ENCODE results near the gene ZNF831. TPM values are rescaled to one million over a fixed set of nuclear protein-coding genes. Genes with fewer than 3 reads are reported as not detected.
A peak's percentile ranks its signal among the peaks of the same experiment; 100 is the strongest.

The ZNF831 gene
- total RNA-seq, 5 donors from 2014 or later (not counting 1 experiment from before 2014, with no cell fraction given), result 23.1 to 48.0 (median 29.7) TPM

DNA sequence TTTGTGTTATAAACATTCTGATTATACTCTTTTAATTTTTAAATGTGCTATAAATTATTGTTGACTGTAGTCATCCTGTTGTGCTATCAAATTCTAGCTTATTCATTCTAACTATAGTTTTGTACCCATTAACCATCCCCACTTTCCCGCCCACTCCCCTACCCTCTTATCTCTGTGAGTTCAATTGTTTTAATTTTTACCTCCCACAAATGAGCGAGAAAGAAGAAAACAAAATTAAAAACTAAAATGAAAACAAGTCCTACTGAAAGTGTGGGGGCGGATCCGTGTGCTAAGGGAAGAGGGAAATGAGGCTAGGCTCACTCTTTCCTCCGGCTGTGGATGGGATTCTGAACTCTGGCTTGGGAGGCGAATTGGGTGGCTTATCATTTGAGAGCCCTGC lies 6.6 kb upstream of the ZNF831 start:
- peak overlapping the region in 2 of 3 donors; percentile 22 to 82 for H3K4me3 Mint-ChIP-seq
- no peak for ATAC-seq (replicated peaks in 1 of 4)
- peaks cover 0 to 4% of the 10 kb centered on the region in 2 donors for H3K36me3 ChIP-seq (ENCODE audit: control insufficient read depth in 2 of 2, extremely low read depth in 1 of 2, insufficient read depth in 1 of 2, low read length in 1 of 2)
- no peaks in the 10 kb centered on the region for H3K27me3 ChIP-seq (replicated peaks in 1 of 2; ENCODE audit: control insufficient read depth in 2 of 2, extremely low read depth in 1 of 2, insufficient read depth in 2 of 2, low read length in 1 of 2)
- H3K36me3 Mint-ChIP-seq, result peaks cover 24% of the 10 kb centered on the region
- peak overlapping the region; percentile 96 for H3K27ac ChIP-seq (ENCODE audit: low read length)
- POLR2A ChIA-PET, result interaction anchor here in 1 of 2 donors (3.1 kb wide), 1 partner anchor 35 kb away, joined by 29 read pairs; no protein-coding TSS in a partner anchor
- CTCF ChIA-PET, result interaction anchor here (0.6 to 0.8 kb wide), 2 partner anchors 35 to 1726 kb away, joined by 3 read pairs; no protein-coding TSS in a partner anchor
- H3K27me3 Mint-ChIP-seq, result no peaks in the 10 kb centered on the region
- H3K4me1 Mint-ChIP-seq, result peaks cover 85 to 95% (median 95%) of the 10 kb centered on the region in 3 donors
- no peak overlapping the region for H3K4me3 ChIP-seq (ENCODE audit: control insufficient read depth in 1 of 2, extremely low read depth in 1 of 2, low read length in 1 of 2)
- WGBS (ENCODE audit: insufficient coverage), result 75% methylated on average over 4 of the region's 6 CpGs
- no peaks in the 10 kb centered on the region for H3K9me3 Mint-ChIP-seq
- peaks cover 61 to 80% of the 10 kb centered on the region in 2 experiments for H3K4me1 ChIP-seq (ENCODE audit: control insufficient read depth in 1 of 2, extremely low read depth in 1 of 2, insufficient read depth in 2 of 2, low read length in 2 of 2)
- peak overlapping the region; percentile 99 for H3K27ac Mint-ChIP-seq
- no peaks in the 10 kb centered on the region for H3K9me3 ChIP-seq
- no peak for DNase-seq

DNA sequence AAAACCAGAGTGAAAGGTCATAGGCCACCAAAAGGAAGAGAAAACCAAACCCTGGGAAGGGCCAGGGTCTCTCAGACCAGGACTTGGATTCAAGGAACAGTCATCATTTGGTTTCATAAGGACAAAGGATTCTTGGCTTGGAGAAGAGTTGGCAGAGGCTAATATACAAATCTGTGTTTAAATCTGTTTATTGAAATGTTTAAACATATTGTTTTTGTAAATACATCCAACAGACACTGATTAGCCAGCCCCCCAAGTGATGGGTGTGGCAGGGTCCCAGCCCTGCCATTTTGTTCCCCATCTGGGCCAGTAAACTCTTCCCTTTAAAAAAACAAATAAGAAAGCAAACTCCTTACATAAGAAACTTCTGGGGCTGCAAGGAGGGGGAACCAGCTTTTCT lies 6.1 kb upstream of the ZNF831 start:
- peaks cover 85 to 95% (median 95%) of the 10 kb centered on the region in 3 donors for H3K4me1 Mint-ChIP-seq
- CTCF ChIA-PET, result interaction anchor here (0.6 to 0.8 kb wide), 2 partner anchors 35 to 1726 kb away, joined by 3 read pairs; no protein-coding TSS in a partner anchor
- peaks cover 22% of the 10 kb centered on the region for H3K36me3 Mint-ChIP-seq

DNA sequence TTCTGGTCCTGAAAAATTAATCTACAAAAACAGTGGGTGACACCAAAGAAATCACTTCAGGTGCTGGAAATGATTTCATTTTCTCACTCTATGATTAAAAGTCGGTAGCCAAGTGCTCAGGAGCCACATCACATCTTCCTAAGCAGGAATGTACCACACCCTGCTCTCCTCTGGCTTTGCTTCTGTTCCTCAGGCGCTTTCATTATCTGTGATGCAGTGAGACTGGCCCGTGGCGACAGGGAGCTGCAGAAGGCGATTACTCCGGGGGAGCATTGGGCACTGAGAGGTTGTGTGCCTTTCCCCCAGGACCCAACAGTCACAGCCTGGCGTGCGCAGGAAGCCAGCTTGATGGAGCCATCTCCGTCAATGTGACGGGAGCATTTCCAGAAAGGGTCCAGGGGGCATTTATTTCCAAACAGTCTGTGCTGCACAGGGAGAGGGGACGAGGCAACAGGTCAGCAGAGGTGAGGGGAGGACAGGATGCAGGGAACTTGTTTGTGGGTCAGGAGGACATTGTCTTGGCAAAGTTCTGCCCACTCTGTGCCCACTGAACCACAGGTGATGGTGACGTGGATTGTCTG lies 5.6 kb upstream of the ZNF831 start:
- ATAC-seq (replicated peaks in 1 of 4) (no peak), DNase-seq (no peak)
- Mint-ChIP-seq H3K27me3 (no peaks in the 10 kb centered on the region), H3K9me3 (no peaks in the 10 kb centered on the region), H3K4me1 (peaks cover 85 to 95% (median 95%) of the 10 kb centered on the region in 3 donors), H3K36me3 (peaks cover 17% of the 10 kb centered on the region), H3K27ac (peak overlapping the region; percentile 99), H3K4me3 (peak overlapping the region; percentile 19 to 82 (median 28))
- Histone ChIP-seq H3K27me3 (replicated peaks in 1 of 2; ENCODE audit: control insufficient read depth in 2 of 2, extremely low read depth in 1 of 2, insufficient read depth in 2 of 2, low read length in 1 of 2) (no peaks in the 10 kb centered on the region), H3K4me1 (ENCODE audit: control insufficient read depth in 1 of 2, extremely low read depth in 1 of 2, insufficient read depth in 2 of 2, low read length in 2 of 2) (peaks cover 56 to 70% of the 10 kb centered on the region in 2 experiments), H3K9me3 (no peaks in the 10 kb centered on the region), H3K27ac (ENCODE audit: low read length) (peak overlapping the region; percentile 96), H3K4me3 (ENCODE audit: control insufficient read depth in 1 of 2, extremely low read depth in 1 of 2, low read length in 1 of 2) (no peak overlapping the region), H3K36me3 (ENCODE audit: control insufficient read depth in 2 of 2, extremely low read depth in 1 of 2, insufficient read depth in 1 of 2, low read length in 1 of 2) (peaks cover 0 to 3% of the 10 kb centered on the region in 2 donors)
- CTCF ChIA-PET, result interaction anchor here (0.8 to 1.4 kb wide), 3 partner anchors 7 to 36 kb away, joined by 3 to 4 read pairs (median 3); no protein-coding TSS in a partner anchor
- POLR2A ChIA-PET, result interaction anchor here (0.5 to 3.1 kb wide), 2 partner anchors 36 to 506 kb away, joined by 5 to 29 read pairs; no protein-coding TSS in a partner anchor
- whole genome bisulfite sequencing (ENCODE audit: insufficient coverage), result 79% methylated on average over 8 of the region's 12 CpGs

More for the DNA sequence above, 6.1 kb upstream of the ZNF831 start:
- H3K4me3 Mint-ChIP-seq, result peak overlapping the region in 2 of 3 donors; percentile 19 to 82
- H3K9me3 Mint-ChIP-seq, result no peaks in the 10 kb centered on the region
- H3K27ac ChIP-seq (ENCODE audit: low read length), result peak overlapping the region; percentile 96
- H3K36me3 ChIP-seq (ENCODE audit: control insufficient read depth in 2 of 2, extremely low read depth in 1 of 2, insufficient read depth in 1 of 2, low read length in 1 of 2), result peaks cover 0 to 4% of the 10 kb centered on the region in 2 donors
- no peaks in the 10 kb centered on the region for H3K9me3 ChIP-seq
- POLR2A ChIA-PET, result interaction anchor here (0.5 to 3.1 kb wide), 2 partner anchors 36 to 505 kb away, joined by 5 to 29 read pairs; no protein-coding TSS in a partner anchor
- no peak for ATAC-seq (replicated peaks in 1 of 4)
- H3K27me3 Mint-ChIP-seq, result no peaks in the 10 kb centered on the region
- H3K27me3 ChIP-seq (replicated peaks in 1 of 2; ENCODE audit: control insufficient read depth in 2 of 2, extremely low read depth in 1 of 2, insufficient read depth in 2 of 2, low read length in 1 of 2), result no peaks in the 10 kb centered on the region
- peaks cover 61 to 75% of the 10 kb centered on the region in 2 experiments for H3K4me1 ChIP-seq (ENCODE audit: control insufficient read depth in 1 of 2, extremely low read depth in 1 of 2, insufficient read depth in 2 of 2, low read length in 2 of 2)
- peak overlapping the region; percentile 99 for H3K27ac Mint-ChIP-seq
- DNase-seq, result no peak
- H3K4me3 ChIP-seq (ENCODE audit: control insufficient read depth in 1 of 2, extremely low read depth in 1 of 2, low read length in 1 of 2), result no peak overlapping the region

GRCh38 chr20:59158673-59159072 lies 4.9 kb upstream of the ZNF831 start:
- Histone ChIP-seq H3K27me3 (replicated peaks in 1 of 2; ENCODE audit: control insufficient read depth in 2 of 2, extremely low read depth in 1 of 2, insufficient read depth in 2 of 2, low read length in 1 of 2) (no peaks in the 10 kb centered on the region), H3K27ac (ENCODE audit: low read length) (peak overlapping the region; percentile 96), H3K4me1 (ENCODE audit: control insufficient read depth in 1 of 2, extremely low read depth in 1 of 2, insufficient read depth in 2 of 2, low read length in 2 of 2) (peaks cover 54 to 68% of the 10 kb centered on the region in 2 experiments), H3K9me3 (no peaks in the 10 kb centered on the region), H3K36me3 (ENCODE audit: control insufficient read depth in 2 of 2, extremely low read depth in 1 of 2, insufficient read depth in 1 of 2, low read length in 1 of 2) (no peaks in the 10 kb centered on the region), H3K4me3 (ENCODE audit: control insufficient read depth in 1 of 2, extremely low read depth in 1 of 2, low read length in 1 of 2) (no peak overlapping the region)
- peak overlapping the region in 2 of 3 donors; percentile 82 to 87 for H3K4me3 Mint-ChIP-seq
- H3K27ac Mint-ChIP-seq, result peak overlapping the region; percentile 99
- DNase-seq (no peak), ATAC-seq (replicated peaks in 1 of 4) (no peak)
- no peaks in the 10 kb centered on the region for H3K9me3 Mint-ChIP-seq
- POLR2A ChIA-PET, result interaction anchor here (0.7 to 3.1 kb wide), 9 partner anchors 8 to 55 kb away, joined by 3 to 29 read pairs (median 4); no protein-coding TSS in a partner anchor
- no CpG with 5 or more reads among the region's 6 CpGs for WGBS (ENCODE audit: insufficient coverage)
- CTCF ChIA-PET, result interaction anchor here (1.1 to 1.4 kb wide), 9 partner anchors 7 to 71 kb away, joined by 3 to 10 read pairs (median 4); no protein-coding TSS in a partner anchor
- H3K27me3 Mint-ChIP-seq, result no peaks in the 10 kb centered on the region
- H3K36me3 Mint-ChIP-seq, result peaks cover 16% of the 10 kb centered on the region
- H3K4me1 Mint-ChIP-seq, result peaks cover 85 to 95% (median 95%) of the 10 kb centered on the region in 3 donors

- H3K36me3 ChIP-seq (ENCODE audit: control insufficient read depth in 2 of 2, extremely low read depth in 1 of 2, insufficient read depth in 1 of 2, low read length in 1 of 2), result no peaks in the 10 kb centered on the region
- 14% methylated on average over 1 of the region's 3 CpGs for WGBS (ENCODE audit: insufficient coverage)
- peak overlapping the region in 1 of 2 donors; percentile 73 for H3K4me3 ChIP-seq (ENCODE audit: control insufficient read depth in 1 of 2, extremely low read depth in 1 of 2, low read length in 1 of 2)
- Mint-ChIP-seq H3K27me3 (no peaks in the 10 kb centered on the region), H3K4me1 (peaks cover 85 to 93% (median 92%) of the 10 kb centered on the region in 3 donors), H3K9me3 (no peaks in the 10 kb centered on the region), H3K4me3 (peak overlapping the region; percentile 82 to 89 (median 87)), H3K36me3 (peaks cover 16% of the 10 kb centered on the region), H3K27ac (peak overlapping the region; percentile 99)
- peak overlapping the region; percentile 96 for H3K27ac ChIP-seq (ENCODE audit: low read length)
- H3K9me3 ChIP-seq, result no peaks in the 10 kb centered on the region
- no peaks in the 10 kb centered on the region for H3K27me3 ChIP-seq (replicated peaks in 1 of 2; ENCODE audit: control insufficient read depth in 2 of 2, extremely low read depth in 1 of 2, insufficient read depth in 2 of 2, low read length in 1 of 2)
- peaks cover 52 to 64% of the 10 kb centered on the region in 2 experiments for H3K4me1 ChIP-seq (ENCODE audit: control insufficient read depth in 1 of 2, extremely low read depth in 1 of 2, insufficient read depth in 2 of 2, low read length in 2 of 2)
- no peak for DNase-seq
- ATAC-seq (replicated peaks in 1 of 4), result peak in 2 of 4 experiments; percentile 1 to 26
- ChIA-PET POLR2A (interaction anchor here (0.6 to 3.1 kb wide), 12 partner anchors 9 to 286 kb away, joined by 3 to 29 read pairs (median 4); no protein-coding TSS in a partner anchor), CTCF (interaction anchor here (1.1 to 1.4 kb wide), 10 partner anchors 8 to 71 kb away, joined by 3 to 10 read pairs (median 4); no protein-coding TSS in a partner anchor)
Observed at GRCh38 chr20:59159091-59159490, 4.5 kb upstream of the ZNF831 start.

All from T-cell (primary cell).